Activated B cell treated with CpG ODN at 0.5 μM for 24 hours (primary cell): ENCODE data around the gene ZRANB2. TPM values are rescaled to one million over a fixed set of nuclear protein-coding genes. Genes with fewer than 3 reads are reported as not detected.

ENCODE experiments used
- ATAC-seq: fragments of 200-7000 bp; cut with Tn5 transposase; one replicate; pipeline ENCODE4 v1.10.0; 2021; ENCODE audit warnings: low read depth, mild to moderate bottlenecking, moderate library complexity
- CTCF ChIA-PET: fragments of 350-600 bp; sonication (Branson Sonifier 250); formaldehyde crosslinking; loops from one replicate; lab custom pipeline; 2021; ENCODE audit warnings: antibody characterized with exemption; lab: Charles Lee
- POLR2A ChIA-PET: fragments of 350-600 bp; sonication (Branson Sonifier 250); formaldehyde crosslinking; loops from one replicate; lab custom pipeline; 2021; ENCODE audit warnings: antibody characterized with exemption; lab: Charles Lee
- DNase-seq: peaks from one replicate; pipeline ENCODE4 v3.0.0; 2022
- H3K27ac Mint-ChIP-seq: one replicate; pipeline ENCODE4 v1.8.0; 2020; ENCODE audit warnings: mixed read lengths
- H3K27me3 Mint-ChIP-seq: one replicate; pipeline ENCODE4 v1.8.0; 2021; ENCODE audit warnings: mixed read lengths
- H3K36me3 Mint-ChIP-seq: one replicate; pipeline ENCODE4 v1.8.0; 2021; ENCODE audit warnings: low read depth, mixed read lengths
- H3K4me1 Mint-ChIP-seq: one replicate; pipeline ENCODE4 v1.8.0; 2021; ENCODE audit warnings: mixed read lengths
- H3K4me3 Mint-ChIP-seq: one replicate; pipeline ENCODE4 v1.8.0; 2020; ENCODE audit warnings: mild to moderate bottlenecking, mixed read lengths
- H3K9me3 Mint-ChIP-seq: one replicate; pipeline ENCODE4 v1.8.0; 2020; ENCODE audit warnings: mixed read lengths
- intact Hi-C: fragments of 100-400 bp; cut with micrococcal nuclease; formaldehyde crosslinking; loops from one replicate; pipeline ENCODE4 v1.15.1; 2024
- total RNA-seq: library from RNA; stranded (reverse); gene quantifications from 2 replicates; pipeline ENCODE4 v1.2.3, GENCODE V29; 2022
- TF ChIP-seq, protein P1 (sequence below): fragments of 200-600 bp; IDR thresholded peaks from one replicate; pipeline ENCODE4 v1.8.0; 2022; ENCODE audit warnings: antibody characterized with exemption, mild to moderate bottlenecking

Gene ZRANB2
- total RNA-seq, 1 donor from 2014 or later = 130 TPM

DNA sequence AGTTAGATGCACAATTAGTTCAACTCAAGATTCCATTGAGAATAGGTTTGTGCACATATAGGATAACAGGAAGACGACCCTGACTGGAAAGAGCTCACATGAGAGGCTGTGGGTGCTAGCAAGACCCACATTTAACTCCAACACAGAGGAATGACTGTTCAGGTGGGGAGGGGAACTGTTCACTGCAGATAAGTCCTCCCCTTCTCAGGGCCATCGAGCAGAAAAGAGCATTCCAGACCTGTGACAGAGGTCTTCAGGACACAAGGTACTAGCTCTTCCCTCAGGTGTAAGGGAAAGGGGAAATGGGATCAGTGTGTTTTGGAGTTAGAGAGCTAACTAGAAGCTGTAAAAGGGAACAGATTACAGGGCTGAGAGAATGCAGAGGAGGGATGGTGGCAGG, 41.9 kb downstream of the ZRANB2 start:
- ATAC-seq (no peak), DNase-seq (no peak)
- intact Hi-C loops = no loop called here
- Mint-ChIP-seq H3K27me3 (peaks cover 35% of the 10 kb centered on the region), H3K27ac (no peak overlapping the region), H3K4me3 (no peak overlapping the region), H3K36me3 (no peaks in the 10 kb centered on the region), H3K9me3 (no peaks in the 10 kb centered on the region), H3K4me1 (no peaks in the 10 kb centered on the region)
- ChIA-PET POLR2A (no interaction called here), CTCF (no interaction called here)
- TF ChIP-seq, protein P1, sequence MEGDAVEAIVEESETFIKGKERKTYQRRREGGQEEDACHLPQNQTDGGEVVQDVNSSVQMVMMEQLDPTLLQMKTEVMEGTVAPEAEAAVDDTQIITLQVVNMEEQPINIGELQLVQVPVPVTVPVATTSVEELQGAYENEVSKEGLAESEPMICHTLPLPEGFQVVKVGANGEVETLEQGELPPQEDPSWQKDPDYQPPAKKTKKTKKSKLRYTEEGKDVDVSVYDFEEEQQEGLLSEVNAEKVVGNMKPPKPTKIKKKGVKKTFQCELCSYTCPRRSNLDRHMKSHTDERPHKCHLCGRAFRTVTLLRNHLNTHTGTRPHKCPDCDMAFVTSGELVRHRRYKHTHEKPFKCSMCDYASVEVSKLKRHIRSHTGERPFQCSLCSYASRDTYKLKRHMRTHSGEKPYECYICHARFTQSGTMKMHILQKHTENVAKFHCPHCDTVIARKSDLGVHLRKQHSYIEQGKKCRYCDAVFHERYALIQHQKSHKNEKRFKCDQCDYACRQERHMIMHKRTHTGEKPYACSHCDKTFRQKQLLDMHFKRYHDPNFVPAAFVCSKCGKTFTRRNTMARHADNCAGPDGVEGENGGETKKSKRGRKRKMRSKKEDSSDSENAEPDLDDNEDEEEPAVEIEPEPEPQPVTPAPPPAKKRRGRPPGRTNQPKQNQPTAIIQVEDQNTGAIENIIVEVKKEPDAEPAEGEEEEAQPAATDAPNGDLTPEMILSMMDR = no peak

DNA sequence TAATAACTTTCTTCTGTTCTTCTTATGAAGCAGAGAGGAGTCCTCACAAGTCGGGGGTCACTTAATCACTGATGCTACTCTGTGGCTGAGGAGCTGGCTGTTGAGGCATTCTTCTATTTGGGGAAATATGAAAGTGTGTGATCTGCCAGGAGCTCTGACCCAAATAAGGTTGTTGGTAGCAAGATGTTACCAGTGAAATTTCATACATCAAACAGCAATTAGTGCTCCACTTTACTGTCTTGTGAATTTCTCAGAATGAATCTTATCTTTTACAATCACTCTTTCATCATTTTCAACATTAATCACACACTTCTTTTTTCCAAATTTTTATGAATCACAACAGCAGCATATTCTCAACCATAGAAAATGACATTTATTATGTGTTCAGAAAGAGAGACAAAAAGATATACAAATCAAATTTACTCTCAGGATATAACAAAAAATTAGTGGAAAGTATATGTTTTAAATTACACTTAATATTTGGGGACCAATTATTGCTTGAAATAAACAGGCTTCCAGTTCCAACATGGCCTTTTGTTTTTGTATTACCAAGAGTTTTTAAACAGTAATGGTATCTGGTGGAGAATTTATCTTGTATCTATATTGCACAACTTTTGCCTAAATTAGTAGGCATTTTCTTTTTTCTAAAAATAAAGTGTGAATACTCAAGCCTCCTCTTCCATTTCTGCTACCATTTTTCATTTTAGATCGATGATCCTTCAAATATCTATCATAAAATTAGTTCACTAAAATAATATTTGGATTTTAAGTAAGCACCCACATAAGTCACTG, 42.8 kb downstream of the ZRANB2 start:
- peaks cover 35% of the 10 kb centered on the region for H3K27me3 Mint-ChIP-seq
- no peak for ATAC-seq
- intact Hi-C loops = no loop called here

GRCh38 chr1:71037066-71037465, 43.8 kb downstream of the ZRANB2 start:
- ChIA-PET POLR2A (no interaction called here), CTCF (interaction anchor here (1.1 kb wide), 1 partner anchor 13 kb away, joined by 5 read pairs; no protein-coding TSS in a partner anchor)
- Mint-ChIP-seq H3K36me3 (no peaks in the 10 kb centered on the region), H3K4me1 (no peaks in the 10 kb centered on the region), H3K4me3 (no peak overlapping the region), H3K27me3 (peaks cover 33% of the 10 kb centered on the region), H3K9me3 (no peaks in the 10 kb centered on the region), H3K27ac (no peak overlapping the region)
- ATAC-seq = no peak
- TF ChIP-seq, protein P1 = no peak
- DNase-seq = no peak
- intact Hi-C loops = no loop called here

More for the DNA sequence above, 42.8 kb downstream of the ZRANB2 start:
- H3K9me3 Mint-ChIP-seq = no peaks in the 10 kb centered on the region
- TF ChIP-seq, protein P1 = no peak
- H3K4me1 Mint-ChIP-seq = no peaks in the 10 kb centered on the region
- no peaks in the 10 kb centered on the region for H3K36me3 Mint-ChIP-seq
- ChIA-PET CTCF (interaction anchor here (1.1 kb wide), 1 partner anchor 12 kb away, joined by 5 read pairs; no protein-coding TSS in a partner anchor), POLR2A (no interaction called here)
- DNase-seq = no peak
- H3K4me3 Mint-ChIP-seq = no peak overlapping the region
- H3K27ac Mint-ChIP-seq = no peak overlapping the region

- intact Hi-C loops = no loop called here
- ATAC-seq = no peak
- CTCF ChIA-PET = no interaction called here
Measured at GRCh38 chr1:71033136-71033535, 47.7 kb downstream of the ZRANB2 start.

DNA sequence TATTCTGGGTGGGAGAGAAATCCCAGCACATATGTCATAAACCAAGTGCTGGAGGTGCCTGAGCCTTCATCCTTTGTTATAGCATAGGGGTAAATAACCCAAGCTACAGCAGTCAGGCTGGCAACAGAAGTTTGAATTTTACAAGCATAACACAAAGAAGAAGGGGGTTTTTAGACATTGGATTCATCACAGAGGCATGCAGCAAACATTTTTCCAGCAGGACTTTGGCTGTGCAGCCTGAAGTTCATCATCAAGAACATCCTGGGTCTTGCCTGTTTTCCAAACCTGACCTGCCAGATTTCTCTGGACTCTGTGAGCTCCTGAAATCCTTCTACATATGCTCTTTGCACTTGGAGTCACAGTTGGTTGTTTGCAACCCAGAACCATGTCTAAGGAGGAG, 49.4 kb downstream of the ZRANB2 start:
- H3K4me1 Mint-ChIP-seq = no peaks in the 10 kb centered on the region
- ATAC-seq (no peak), DNase-seq (no peak)
- intact Hi-C loops = no loop called here
- peaks cover 12% of the 10 kb centered on the region for H3K27me3 Mint-ChIP-seq
- CTCF ChIA-PET = no interaction called here
- H3K4me3 Mint-ChIP-seq = no peak overlapping the region
- POLR2A ChIA-PET = no interaction called here
- no peak overlapping the region for H3K27ac Mint-ChIP-seq
- H3K9me3 Mint-ChIP-seq = no peaks in the 10 kb centered on the region
- TF ChIP-seq, protein P1 = no peak
- H3K36me3 Mint-ChIP-seq = no peaks in the 10 kb centered on the region

More at GRCh38 chr1:71033136-71033535, 47.7 kb downstream of the ZRANB2 start:
- Mint-ChIP-seq H3K4me1 (no peaks in the 10 kb centered on the region), H3K4me3 (no peak overlapping the region), H3K27ac (no peak overlapping the region), H3K9me3 (no peaks in the 10 kb centered on the region), H3K36me3 (no peaks in the 10 kb centered on the region), H3K27me3 (peaks cover 16% of the 10 kb centered on the region)
- POLR2A ChIA-PET = no interaction called here
- TF ChIP-seq, protein P1 = no peak
- DNase-seq = no peak
